ENCODE data around the gene PRRC2C.
"Not testable (repeated sequence)": the region's sequence is repeated elsewhere in the genome, so short reads cannot be mapped to it uniquely, and the experiment has no call there.

PRRC2C gene

GRCh38 chr1:171485375-171486047 is at the start of gene PRRC2C:
Gene PRRC2C, plus strand, starts transcription at chr1:171485530. Its CDS starts 26,559 bp downstream, at chr1:171512089.
- peak; percentile 98 for DNase-seq (ENCODE audit: low read depth)

- peak; percentile 98 for DNase-seq (ENCODE audit: low read depth)
These were observed 46.9 kb upstream of the PRRC2C start for GRCh38 chr1:171438441-171438840.

GRCh38 chr1:171440201-171440600 is 45.1 kb upstream of the PRRC2C start:
- not testable (repeated sequence) for DNase-seq (ENCODE audit: low read depth)

GRCh38 chr1:171441278-171441895 is 43.9 kb upstream of the PRRC2C start:
- DNase-seq (ENCODE audit: low read depth): peak; percentile 77

- DNase-seq (ENCODE audit: low read depth): peak; percentile 71
These were observed 38.9 kb upstream of the PRRC2C start for GRCh38 chr1:171446386-171446785.

- no peak for DNase-seq (ENCODE audit: low read depth)
These were observed 29.4 kb upstream of the PRRC2C start for GRCh38 chr1:171455967-171456366.

- DNase-seq (ENCODE audit: low read depth): peak; percentile 15
These were observed 27.9 kb upstream of the PRRC2C start for GRCh38 chr1:171457412-171457811.

GRCh38 chr1:171460018-171460620 is 25.2 kb upstream of the PRRC2C start:
- peak; percentile 8 for DNase-seq (ENCODE audit: low read depth)

GRCh38 chr1:171467626-171468025 is 17.7 kb upstream of the PRRC2C start:
- no peak for DNase-seq (ENCODE audit: low read depth)

- peak; percentile 62 for DNase-seq (ENCODE audit: low read depth)
These were observed 17.1 kb upstream of the PRRC2C start for GRCh38 chr1:171468120-171468750.

- no peak for DNase-seq (ENCODE audit: low read depth)
These were observed 14.6 kb upstream of the PRRC2C start for GRCh38 chr1:171470726-171471125.

GRCh38 chr1:171472183-171472647 is 13.1 kb upstream of the PRRC2C start:
- DNase-seq (ENCODE audit: low read depth): no peak

GRCh38 chr1:171476829-171477228 is 8.5 kb upstream of the PRRC2C start:
- DNase-seq (ENCODE audit: low read depth): no peak

GRCh38 chr1:171477804-171478203 is 7.5 kb upstream of the PRRC2C start:
- no peak for DNase-seq (ENCODE audit: low read depth)

- no peak for DNase-seq (ENCODE audit: low read depth)
These were observed 5.3 kb upstream of the PRRC2C start for GRCh38 chr1:171480035-171480434.

- DNase-seq (ENCODE audit: low read depth): no peak
These were observed 463 bp upstream of the PRRC2C start for GRCh38 chr1:171484760-171485374.

- peak; percentile 80 for DNase-seq (ENCODE audit: low read depth)
These were observed 754 bp downstream of the PRRC2C start for GRCh38 chr1:171486048-171486519.

- no peak for DNase-seq (ENCODE audit: low read depth)
These were observed 1.7 kb downstream of the PRRC2C start for GRCh38 chr1:171487038-171487437.

- no peak for DNase-seq (ENCODE audit: low read depth)
These were observed 3.0 kb downstream of the PRRC2C start for GRCh38 chr1:171488190-171488929.

- no peak for DNase-seq (ENCODE audit: low read depth)
These were observed 8.7 kb downstream of the PRRC2C start for GRCh38 chr1:171494076-171494475.

GRCh38 chr1:171495444-171495843 is 10.1 kb downstream of the PRRC2C start:
- peak; percentile 14 for DNase-seq (ENCODE audit: low read depth)
